ENCODE data around the gene CELSR1. TPM values are rescaled to one million over a fixed set of nuclear protein-coding genes. Genes with fewer than 3 reads are reported as not detected.

CELSR1 gene
- total and polyA plus RNA-seq, 2 of the 13 experiments (the other 11 are each of a cell fraction or from before 2014, with no cell fraction given), result 0.78 to 1.8 TPM

GRCh38 chr22:46367707-46368191 lies 169.7 kb downstream of the CELSR1 start (continued):
- no peak for TF ChIP-seq ZSCAN25 (CRISPR knock-in tag; IDR thresholded peaks at IDR 0.05)
- TF ChIP-seq RBM39 (IDR thresholded peaks at IDR 0.05; ENCODE audit: low read depth, low read length, poor library complexity, severe bottlenecking), result no peak
- TF ChIP-seq MXI1 (IDR thresholded peaks at IDR 0.05; ENCODE audit: borderline replicate concordance, low read depth, low read length), result 0 out of 3 replicates have a peak, but pooled peaks have one; percentile 16
- no peak for TF ChIP-seq KLF15 (CRISPR knock-in tag; IDR thresholded peaks at IDR 0.05; ENCODE audit: borderline replicate concordance)
- TF ChIP-seq ZMYM3 (CRISPR knock-in tag; IDR thresholded peaks at IDR 0.05), result no peak
- no peak for TF ChIP-seq ARID2 (CRISPR knock-in tag; IDR thresholded peaks at IDR 0.05; ENCODE audit: borderline replicate concordance)
- no peak for TF ChIP-seq ZNF235 (CRISPR knock-in tag; IDR thresholded peaks at IDR 0.05; ENCODE audit: borderline replicate concordance)
- no peak for TF ChIP-seq ZZZ3 (CRISPR knock-in tag; IDR thresholded peaks at IDR 0.05; ENCODE audit: borderline replicate concordance)
- TF ChIP-seq HDAC6 (IDR thresholded peaks at IDR 0.05; ENCODE audit: low read depth, low read length), result no peak
- TF ChIP-seq SNRNP70 (IDR thresholded peaks at IDR 0.05; ENCODE audit: low read depth, low read length), result no peak
- TF ChIP-seq PAF1 (CRISPR knock-in tag; IDR thresholded peaks at IDR 0.05), result no peak
- TF ChIP-seq TAF1 (CRISPR knock-in tag; IDR thresholded peaks at IDR 0.05), result no peak
- no peak for TF ChIP-seq HES4 (CRISPR knock-in tag; IDR thresholded peaks at IDR 0.05; ENCODE audit: borderline replicate concordance)
- TF ChIP-seq ZNF362 (CRISPR knock-in tag; IDR thresholded peaks at IDR 0.05; ENCODE audit: borderline replicate concordance), result no peak
- TF ChIP-seq KDM1A (CRISPR knock-in tag; IDR thresholded peaks at IDR 0.05), result 0 out of 2 replicates have a peak, but pooled peaks have one; percentile 33
- TF ChIP-seq ZNF234 (CRISPR knock-in tag; conservative IDR thresholded peaks at IDR 0.05), result no peak
- TF ChIP-seq ZNF232 (CRISPR knock-in tag; IDR thresholded peaks at IDR 0.05; ENCODE audit: borderline replicate concordance), result no peak
- no peak for TF ChIP-seq PHF8 (CRISPR knock-in tag; IDR thresholded peaks at IDR 0.05)
- TF ChIP-seq ZFP62 (CRISPR knock-in tag; IDR thresholded peaks at IDR 0.05), result no peak
- TF ChIP-seq ZNF614 (CRISPR knock-in tag; IDR thresholded peaks at IDR 0.05; ENCODE audit: borderline replicate concordance), result no peak
- no peak for TF ChIP-seq ADNP (CRISPR knock-in tag; IDR thresholded peaks at IDR 0.05)
- TF ChIP-seq ETV5 (CRISPR knock-in tag; IDR thresholded peaks at IDR 0.05; ENCODE audit: borderline replicate concordance), result 0 out of 2 replicates have a peak, but pooled peaks have one; percentile 43
- no peak for TF ChIP-seq KMT2B (CRISPR knock-in tag; IDR thresholded peaks at IDR 0.05)
- TF ChIP-seq ZKSCAN8 (CRISPR knock-in tag; IDR thresholded peaks at IDR 0.05; ENCODE audit: borderline replicate concordance), result no peak
- TF ChIP-seq HINFP (CRISPR knock-in tag; IDR thresholded peaks at IDR 0.05; ENCODE audit: low read depth), result no peak
- TF ChIP-seq YY1 (IDR thresholded peaks at IDR 0.05; ENCODE audit: insufficient read depth, insufficient replicate concordance, low read depth, low read length), result peak; percentile 53
- TF ChIP-seq, protein P1, sequence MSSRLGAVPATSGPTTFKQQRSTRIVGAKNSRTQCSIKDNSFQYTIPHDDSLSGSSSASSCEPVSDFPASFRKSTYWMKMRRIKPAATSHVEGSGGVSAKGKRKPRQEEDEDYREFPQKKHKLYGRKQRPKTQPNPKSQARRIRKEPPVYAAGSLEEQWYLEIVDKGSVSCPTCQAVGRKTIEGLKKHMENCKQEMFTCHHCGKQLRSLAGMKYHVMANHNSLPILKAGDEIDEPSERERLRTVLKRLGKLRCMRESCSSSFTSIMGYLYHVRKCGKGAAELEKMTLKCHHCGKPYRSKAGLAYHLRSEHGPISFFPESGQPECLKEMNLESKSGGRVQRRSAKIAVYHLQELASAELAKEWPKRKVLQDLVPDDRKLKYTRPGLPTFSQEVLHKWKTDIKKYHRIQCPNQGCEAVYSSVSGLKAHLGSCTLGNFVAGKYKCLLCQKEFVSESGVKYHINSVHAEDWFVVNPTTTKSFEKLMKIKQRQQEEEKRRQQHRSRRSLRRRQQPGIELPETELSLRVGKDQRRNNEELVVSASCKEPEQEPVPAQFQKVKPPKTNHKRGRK (CRISPR knock-in tag; IDR thresholded peaks at IDR 0.05), result no peak
- TF ChIP-seq RORA (CRISPR knock-in tag; IDR thresholded peaks at IDR 0.05), result no peak
